A673 (cell line): Measurements from ENCODE around the gene TET3. TPM values are rescaled to one million over a fixed set of nuclear protein-coding genes. Genes with fewer than 3 reads are reported as not detected.

ENCODE experiments used
- BruUV-seq: library from RNA; stranded (reverse); fragments of 400-500 nt; replicated peaks from 2 replicates; lab custom pipeline; 2021; lab: Mats Ljungman, UMichigan
- CTCF ChIA-PET: fragments of 300-600 bp; sonication (Branson Sonifier 250); formaldehyde crosslinking; loops from one replicate; lab custom pipeline; 2022; ENCODE audit warnings: antibody characterized with exemption; lab: Charles Lee
- POLR2A ChIA-PET: fragments of 300-600 bp; sonication (Branson Sonifier 250); formaldehyde crosslinking; loops from one replicate; lab custom pipeline; 2022; ENCODE audit warnings: antibody characterized with exemption; ENCODE audit not compliant: low non-redundant PET; lab: Charles Lee
- DNase-seq: peaks from one replicate; pipeline ENCODE4 v3.0.0-alpha.2; 2015; ENCODE audit warnings: low spot score
- H3K27ac ChIP-seq: fragments of 200-600 bp; sonication (generic); 2 replicates; pipeline ENCODE4 v1.5.1; 2016; ENCODE audit warnings: mixed run types, low read depth, mild to moderate bottlenecking, mixed read lengths, antibody characterized with exemption, low read length; ENCODE audit not compliant: poor library complexity, severe bottlenecking
- H3K27me3 ChIP-seq: fragments of 200-600 bp; sonication (generic); replicated peaks from 2 replicates; pipeline ENCODE4 v1.6.1; 2017; ENCODE audit warnings: mixed run types, low read depth, mild to moderate bottlenecking, mixed read lengths, antibody characterized with exemption, low read length; ENCODE audit not compliant: insufficient read depth, poor library complexity
- H3K36me3 ChIP-seq: fragments of 200-600 bp; sonication (generic); 2 replicates; pipeline ENCODE4 v1.6.1; 2016; ENCODE audit warnings: mixed run types, mild to moderate bottlenecking, mixed read lengths, antibody characterized with exemption, low read length; ENCODE audit not compliant: insufficient read depth, poor library complexity, severe bottlenecking
- H3K4me1 ChIP-seq: fragments of 200-600 bp; sonication (generic); 2 replicates; pipeline ENCODE4 v1.6.1; 2017; ENCODE audit warnings: mixed run types, mild to moderate bottlenecking, mixed read lengths, antibody characterized with exemption, low read length; ENCODE audit not compliant: insufficient read depth, poor library complexity, severe bottlenecking
- H3K4me3 ChIP-seq: fragments of 200-600 bp; sonication (generic); 2 replicates; pipeline ENCODE4 v1.5.1; 2016; ENCODE audit warnings: low read depth, mixed run types, mild to moderate bottlenecking, mixed read lengths, low read length; ENCODE audit not compliant: poor library complexity, severe bottlenecking
- H3K9me3 ChIP-seq: fragments of 200-600 bp; sonication (generic); 2 replicates; pipeline ENCODE4 v1.6.1; 2016; ENCODE audit warnings: mixed run types, low read depth, mild to moderate bottlenecking, mixed read lengths, antibody characterized with exemption, low read length; ENCODE audit not compliant: poor library complexity, severe bottlenecking
- EZH2 ChIP-seq: fragments of 200-600 bp; sonication (generic); IDR thresholded peaks from 2 replicates; pipeline ENCODE4 v1.6.1; 2017; ENCODE audit warnings: borderline replicate concordance, low read depth, mild to moderate bottlenecking, mixed read lengths, antibody characterized with exemption, low read length; ENCODE audit not compliant: poor library complexity, severe bottlenecking
- intact Hi-C: fragments of 100-400 bp; cut with micrococcal nuclease; formaldehyde crosslinking; loops from one replicate; pipeline ENCODE4 v1.10.0; 2022; ENCODE audit not compliant: unreplicated experiment
- total RNA-seq: library from RNA; stranded (reverse); gene quantifications from 2 replicates; pipeline ENCODE4 v1.2.3, GENCODE V29; 2021
- TF ChIP-seq, protein P1 (sequence below): fragments of 300-800, 200-600 bp; sonication (generic); conservative IDR thresholded peaks from 2 replicates; pipeline ENCODE4 v1.5.1; 2017; ENCODE audit warnings: low read depth, mild to moderate bottlenecking, antibody characterized with exemption, low read length, moderate library complexity, mixed read lengths

TET3 gene
- total RNA-seq, 1 experiment from 2014 or later, result 26.3 TPM

DNA sequence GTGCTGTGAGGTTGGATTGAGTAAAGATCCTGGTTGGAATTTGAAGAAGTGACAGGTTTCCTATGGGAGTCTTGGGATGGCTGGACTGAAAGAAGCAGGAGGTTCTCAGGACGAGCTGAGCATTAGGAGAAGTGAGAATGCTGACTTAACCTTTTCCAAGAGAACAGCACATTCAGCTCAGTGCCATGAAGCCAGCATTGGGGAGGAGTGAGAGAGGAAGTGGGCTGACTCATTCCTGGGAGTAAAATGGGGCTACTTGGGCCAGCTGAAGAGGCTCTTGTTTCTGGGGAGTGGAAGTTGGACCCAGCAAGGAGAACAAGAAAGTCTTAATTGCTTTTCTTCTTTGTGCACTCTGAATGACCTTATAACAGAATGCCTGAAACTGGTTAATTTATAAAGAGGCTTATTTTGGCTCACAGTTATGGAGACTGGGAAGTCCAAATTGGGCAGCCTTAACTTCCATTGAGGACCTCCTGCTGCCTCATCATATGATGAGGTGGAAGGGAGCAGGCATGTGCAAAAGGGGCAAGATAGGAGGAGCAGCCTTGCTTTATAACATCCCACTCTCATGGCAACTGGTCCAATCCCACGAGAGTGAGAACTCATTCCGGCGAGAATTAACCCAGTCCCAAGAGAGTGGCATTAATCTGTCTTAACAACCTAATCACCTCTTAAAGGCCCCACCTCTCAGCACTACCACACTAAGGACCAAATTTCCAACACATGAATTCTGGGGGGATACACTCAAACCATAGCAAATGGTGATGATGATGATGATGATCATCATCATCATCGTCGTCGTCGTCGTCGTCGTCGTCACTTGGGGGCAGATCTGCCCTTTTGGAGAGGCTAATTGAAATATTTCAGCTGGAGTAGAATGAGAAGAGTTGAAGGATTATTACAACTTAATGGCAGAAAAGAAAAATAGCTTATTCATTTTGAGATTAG is 31.9 kb upstream of the TET3 start:
- H3K4me1 ChIP-seq, result no peaks in the 10 kb centered on the region
- intact Hi-C loops, result no loop called here
- no peaks in the 10 kb centered on the region for H3K27me3 ChIP-seq
- DNase-seq, result no peak
- no peaks in the 10 kb centered on the region for H3K9me3 ChIP-seq
- no TSS peak for BruUV-seq
- no peak overlapping the region for H3K27ac ChIP-seq
- TF ChIP-seq, protein P1, sequence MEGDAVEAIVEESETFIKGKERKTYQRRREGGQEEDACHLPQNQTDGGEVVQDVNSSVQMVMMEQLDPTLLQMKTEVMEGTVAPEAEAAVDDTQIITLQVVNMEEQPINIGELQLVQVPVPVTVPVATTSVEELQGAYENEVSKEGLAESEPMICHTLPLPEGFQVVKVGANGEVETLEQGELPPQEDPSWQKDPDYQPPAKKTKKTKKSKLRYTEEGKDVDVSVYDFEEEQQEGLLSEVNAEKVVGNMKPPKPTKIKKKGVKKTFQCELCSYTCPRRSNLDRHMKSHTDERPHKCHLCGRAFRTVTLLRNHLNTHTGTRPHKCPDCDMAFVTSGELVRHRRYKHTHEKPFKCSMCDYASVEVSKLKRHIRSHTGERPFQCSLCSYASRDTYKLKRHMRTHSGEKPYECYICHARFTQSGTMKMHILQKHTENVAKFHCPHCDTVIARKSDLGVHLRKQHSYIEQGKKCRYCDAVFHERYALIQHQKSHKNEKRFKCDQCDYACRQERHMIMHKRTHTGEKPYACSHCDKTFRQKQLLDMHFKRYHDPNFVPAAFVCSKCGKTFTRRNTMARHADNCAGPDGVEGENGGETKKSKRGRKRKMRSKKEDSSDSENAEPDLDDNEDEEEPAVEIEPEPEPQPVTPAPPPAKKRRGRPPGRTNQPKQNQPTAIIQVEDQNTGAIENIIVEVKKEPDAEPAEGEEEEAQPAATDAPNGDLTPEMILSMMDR, result no peak
- no peak for TF ChIP-seq EZH2
- POLR2A ChIA-PET, result no interaction called here
- no peak overlapping the region for H3K4me3 ChIP-seq
- H3K36me3 ChIP-seq, result peaks cover 48% of the 10 kb centered on the region
- CTCF ChIA-PET, result interaction anchor here (0.5 to 0.7 kb wide), 2 partner anchors 890 to 1725 kb away, joined by 3 to 4 read pairs; no protein-coding TSS in a partner anchor

DNA sequence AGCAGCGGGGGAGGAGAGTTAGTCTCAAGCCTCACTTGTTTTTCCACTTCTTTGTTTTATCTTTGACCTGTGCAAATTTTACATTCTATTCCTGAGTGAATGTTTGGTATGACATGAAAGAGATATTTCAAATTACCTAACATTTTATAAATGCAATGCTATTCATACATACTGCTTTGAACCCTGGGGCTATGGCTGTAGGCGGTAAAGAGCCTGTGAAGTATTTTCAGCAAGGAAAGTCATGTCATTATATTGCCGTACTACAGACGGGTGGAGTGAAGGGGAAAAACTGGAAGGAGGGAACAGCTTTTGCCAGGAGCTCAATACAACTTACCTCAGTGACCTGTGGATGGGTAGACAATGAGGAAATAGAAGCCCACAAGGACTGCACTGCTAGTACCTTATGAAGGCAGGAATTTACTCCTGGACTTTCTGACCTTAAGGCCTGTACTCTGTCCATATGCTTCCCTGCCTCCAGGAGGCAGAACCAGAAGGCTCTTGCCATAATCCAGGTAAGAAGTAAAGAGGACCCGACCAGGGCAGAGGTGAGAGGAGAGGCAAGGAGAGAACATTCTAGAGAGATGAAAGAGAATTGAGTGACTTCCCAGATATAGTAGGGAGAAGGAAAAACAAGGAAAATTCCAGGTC is 28.4 kb upstream of the TET3 start:
- Histone ChIP-seq H3K9me3 (no peaks in the 10 kb centered on the region), H3K36me3 (peaks cover 40% of the 10 kb centered on the region), H3K27ac (no peak overlapping the region), H3K4me3 (no peak overlapping the region), H3K4me1 (no peaks in the 10 kb centered on the region), H3K27me3 (no peaks in the 10 kb centered on the region)
- CTCF ChIA-PET, result no interaction called here
- TF ChIP-seq, protein P1, result no peak
- no peak for TF ChIP-seq EZH2
- BruUV-seq, result no TSS peak
- POLR2A ChIA-PET, result no interaction called here
- DNase-seq, result no peak
- intact Hi-C loops, result no loop called here

DNA sequence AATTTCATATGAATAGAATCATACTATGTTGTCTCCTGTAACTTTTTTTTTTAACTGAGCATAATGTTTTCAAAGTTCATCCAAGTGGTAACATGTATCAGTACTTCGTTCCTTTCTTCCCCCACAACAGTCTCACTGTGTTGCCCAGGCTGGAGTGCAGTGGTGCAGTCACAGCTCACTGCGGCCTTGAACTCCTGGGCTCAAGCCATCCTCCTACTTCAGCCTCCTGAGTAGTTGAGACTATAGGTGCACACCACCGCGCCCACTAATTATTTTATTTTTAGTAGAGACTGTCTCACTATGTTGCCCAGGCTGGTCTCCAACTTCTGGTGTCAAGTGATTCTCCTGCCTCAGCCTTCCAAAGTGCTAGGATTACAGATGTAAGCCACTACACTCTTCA is 23.4 kb upstream of the TET3 start:
- no peaks in the 10 kb centered on the region for H3K9me3 ChIP-seq
- POLR2A ChIA-PET, result no interaction called here
- H3K36me3 ChIP-seq, result peaks cover 17% of the 10 kb centered on the region
- H3K4me1 ChIP-seq, result no peaks in the 10 kb centered on the region
- H3K27ac ChIP-seq, result no peak overlapping the region
- H3K27me3 ChIP-seq, result no peaks in the 10 kb centered on the region
- CTCF ChIA-PET, result no interaction called here
- TF ChIP-seq, protein P1, result no peak
- TF ChIP-seq EZH2, result no peak
- no peak overlapping the region for H3K4me3 ChIP-seq
- intact Hi-C loops, result no loop called here
- BruUV-seq, result no TSS peak
- no peak for DNase-seq
